Cerebellar cortex (tissue), 1 donor: ENCODE results near the gene SPOCK2.
A peak's percentile ranks its signal among the peaks of the same experiment; 100 is the strongest.

ENCODE experiments used
- DNase-seq: peaks from one replicate; pipeline ENCODE4 v3.0.0-alpha.2; 2015; ENCODE audit warnings: low spot score

SPOCK2 gene

DNA sequence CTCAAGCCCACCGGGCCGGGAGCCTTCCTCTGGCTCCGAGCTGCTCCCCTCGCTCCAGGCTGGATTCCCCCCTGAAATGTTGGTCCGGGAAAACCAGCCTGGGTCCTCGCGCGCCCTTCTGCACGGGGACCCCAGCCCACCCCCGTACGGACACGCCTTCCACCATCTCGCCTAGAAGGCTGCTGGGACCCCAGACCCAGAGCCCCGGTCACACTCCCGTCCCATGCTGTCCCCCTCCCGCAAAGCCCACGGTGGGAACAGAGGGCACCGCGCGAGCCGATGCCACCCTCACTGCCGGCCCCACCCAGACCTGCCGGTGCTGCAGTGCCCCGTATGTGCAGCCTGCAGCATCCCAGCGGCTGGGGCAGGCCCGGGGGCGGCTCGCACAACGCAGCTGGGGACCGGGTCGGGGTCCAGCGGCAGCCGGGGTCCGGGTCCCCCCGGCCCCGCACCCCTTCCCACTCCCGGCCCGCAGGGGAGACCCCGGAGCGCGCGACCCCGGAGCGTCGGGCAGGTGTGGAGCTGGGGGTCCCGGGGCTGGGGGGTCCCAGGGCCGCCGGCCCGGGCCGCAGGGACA is 871 bp downstream of the SPOCK2 start:
- DNase-seq, result peak; percentile 36

DNA sequence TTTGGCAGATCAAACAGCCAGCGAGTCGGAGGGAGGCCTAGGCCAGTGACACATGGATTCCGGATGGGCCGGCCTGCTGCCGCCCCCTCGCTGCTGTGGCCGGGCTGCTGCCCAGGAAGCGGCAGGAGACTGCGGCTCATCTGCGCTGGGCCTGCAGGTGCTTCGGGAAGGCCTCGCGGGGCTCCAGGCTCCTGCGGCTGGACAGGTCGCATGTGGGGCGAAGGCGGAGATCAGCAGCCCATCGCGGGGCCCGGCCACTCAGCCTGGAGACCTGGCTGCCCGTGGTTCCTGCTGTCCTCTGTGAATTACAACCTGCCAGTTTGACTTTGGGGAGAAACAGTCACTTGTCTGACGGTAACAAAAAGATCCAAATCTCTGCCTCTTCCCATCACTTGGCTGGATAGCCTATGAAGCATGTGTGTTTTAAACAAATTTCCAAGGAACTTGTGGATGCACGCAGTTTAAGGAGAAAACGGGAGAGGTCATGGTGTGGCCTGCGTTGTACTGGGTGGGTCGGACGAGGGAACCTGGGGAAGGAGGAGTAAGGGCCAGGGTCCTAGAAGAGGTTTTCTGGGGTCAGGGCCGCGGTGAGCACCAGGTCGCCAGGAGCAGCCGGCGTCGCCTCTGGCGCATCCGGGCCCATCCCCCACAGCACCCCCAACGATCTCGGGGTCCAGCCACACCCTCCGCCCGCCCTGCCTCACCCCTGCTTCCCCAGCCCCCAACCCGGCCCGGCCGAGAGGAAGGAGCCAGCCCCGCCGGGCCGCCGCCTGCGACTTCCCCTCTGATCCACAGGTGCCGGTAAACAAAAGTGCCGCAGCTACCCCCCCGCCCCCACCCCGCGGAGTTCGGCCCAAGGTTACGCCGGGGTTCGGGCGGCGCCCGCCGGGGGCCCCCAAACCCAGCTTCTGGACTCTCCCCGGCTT is 1.6 kb downstream of the SPOCK2 start:
- peak; percentile 70 for DNase-seq

DNA sequence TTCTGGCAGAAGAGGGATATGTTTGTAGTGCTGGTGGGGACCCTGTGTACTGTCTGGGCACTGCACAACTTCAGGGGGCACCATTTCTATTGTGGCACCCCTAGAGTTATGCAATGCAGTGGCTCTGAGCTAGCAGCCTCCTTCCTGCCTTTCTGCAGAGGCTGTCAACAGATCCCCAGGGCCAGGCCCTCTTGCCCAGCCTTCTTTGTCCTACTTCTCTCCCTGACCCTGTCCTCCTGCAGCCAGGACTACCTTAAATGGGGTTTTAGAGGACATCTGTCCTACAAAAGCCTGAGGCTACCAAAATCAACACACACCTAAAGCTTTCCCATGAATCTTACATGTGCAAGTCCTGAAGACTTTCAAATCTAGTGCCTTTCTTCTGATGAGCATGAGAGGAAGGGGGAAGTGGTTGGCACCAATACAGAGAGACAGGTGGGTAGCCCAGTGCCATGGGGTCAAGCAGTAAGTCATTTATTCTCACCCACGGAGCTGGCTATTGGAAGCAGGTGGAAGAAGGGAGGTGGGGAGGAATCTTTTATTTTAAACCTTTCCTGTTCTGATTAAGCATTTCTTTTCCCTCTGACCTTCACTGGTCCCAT is 2.4 kb downstream of the SPOCK2 start:
- DNase-seq, result no peak

DNA sequence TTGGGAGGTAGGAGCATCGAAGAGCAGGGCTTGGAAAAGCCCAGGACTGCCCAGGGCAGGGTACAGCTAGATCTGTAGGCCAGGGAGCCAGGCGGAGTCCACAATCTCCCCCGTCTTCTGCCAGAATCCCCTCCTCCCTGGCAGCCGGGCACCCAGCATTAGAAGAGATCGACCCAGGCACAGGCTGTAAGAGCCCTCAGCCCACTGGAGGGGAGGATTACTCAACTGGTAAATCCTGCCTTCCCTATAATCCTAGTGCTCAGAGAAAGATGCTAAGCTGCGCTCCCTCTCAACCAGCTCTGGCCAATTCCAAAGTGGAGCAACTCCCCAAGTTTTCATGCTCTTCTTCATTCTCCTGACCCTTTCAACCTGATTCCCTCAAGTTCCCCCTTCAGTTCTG is 3.2 kb downstream of the SPOCK2 start:
- DNase-seq, result no peak

DNA sequence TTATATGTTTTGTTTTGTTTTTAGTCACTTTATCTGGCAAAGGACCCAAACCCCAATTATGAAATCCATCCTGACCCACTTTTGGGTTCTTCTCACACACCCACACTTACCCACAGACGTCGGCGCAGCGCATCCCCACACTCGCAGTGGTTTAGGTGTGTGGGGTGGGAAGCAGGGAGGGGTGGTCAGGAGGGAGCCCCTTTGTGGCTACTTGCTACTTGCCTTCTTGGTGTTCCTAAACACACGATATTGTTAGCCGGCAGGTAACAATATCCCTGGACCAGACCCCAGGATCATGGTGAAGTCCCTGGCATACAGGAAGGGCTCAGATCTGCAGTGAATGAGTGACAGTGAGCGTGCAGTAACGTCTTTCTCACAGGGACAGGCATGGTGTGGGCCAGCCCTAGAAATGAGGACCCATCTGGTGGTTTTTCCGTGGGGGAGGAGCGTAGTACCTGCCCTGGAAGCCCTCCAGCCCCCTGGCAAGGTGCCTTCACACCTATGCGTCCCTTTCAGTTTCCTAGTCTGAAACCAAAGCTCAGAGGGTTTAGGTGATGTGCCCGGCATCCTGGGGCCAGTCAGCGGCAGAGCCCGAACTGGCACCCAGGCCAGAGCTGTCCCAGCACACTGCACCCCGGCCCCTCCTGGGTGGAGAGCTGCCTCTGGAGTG is 4.4 kb downstream of the SPOCK2 start:
- DNase-seq, result peak; percentile 25

DNA sequence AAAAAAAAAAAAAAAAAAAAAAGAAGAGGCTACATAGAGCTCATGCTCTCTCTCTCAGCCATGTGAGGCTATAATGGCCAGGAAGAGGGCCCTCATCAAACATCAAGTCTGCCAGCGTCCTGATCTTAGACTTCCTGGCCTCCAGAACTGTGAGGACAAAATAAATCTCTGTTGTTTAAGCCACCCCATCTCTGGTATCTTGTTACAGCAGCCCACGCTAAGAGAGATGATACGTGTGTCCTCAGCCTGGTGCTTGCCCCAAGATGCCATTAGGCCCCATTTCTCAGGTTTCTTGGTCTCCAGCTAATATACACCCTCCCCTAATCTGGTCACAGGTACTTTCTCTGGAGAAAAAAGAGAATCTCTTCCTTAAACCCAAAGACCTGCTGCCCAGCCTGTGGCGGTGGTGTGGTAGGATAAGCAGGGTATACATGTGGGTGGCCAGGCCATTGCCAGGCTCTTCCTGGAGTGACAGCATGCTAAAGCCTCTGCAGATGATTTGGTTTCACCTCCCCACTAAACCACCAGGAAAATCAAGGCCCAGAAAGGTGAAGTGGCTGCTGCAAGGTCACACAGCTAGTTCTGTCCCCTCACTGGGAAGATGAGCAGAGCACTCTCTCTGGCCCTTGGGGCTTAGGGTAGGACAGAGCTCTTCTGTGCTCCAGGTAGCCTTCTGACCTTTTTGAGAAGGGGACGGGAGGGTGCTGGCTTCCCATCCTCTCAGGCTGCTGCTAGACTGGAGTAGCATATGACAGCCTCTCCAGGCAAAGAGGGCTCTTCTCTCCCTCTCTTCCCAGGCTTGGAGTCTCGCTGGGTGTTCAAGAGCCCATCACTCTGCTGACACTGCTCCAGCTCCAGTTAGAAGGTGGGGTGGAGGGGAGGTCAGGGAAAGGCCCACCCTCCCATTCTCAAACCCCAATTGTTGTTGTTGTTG is 5.2 kb downstream of the SPOCK2 start:
- peak; percentile 6 for DNase-seq

DNA sequence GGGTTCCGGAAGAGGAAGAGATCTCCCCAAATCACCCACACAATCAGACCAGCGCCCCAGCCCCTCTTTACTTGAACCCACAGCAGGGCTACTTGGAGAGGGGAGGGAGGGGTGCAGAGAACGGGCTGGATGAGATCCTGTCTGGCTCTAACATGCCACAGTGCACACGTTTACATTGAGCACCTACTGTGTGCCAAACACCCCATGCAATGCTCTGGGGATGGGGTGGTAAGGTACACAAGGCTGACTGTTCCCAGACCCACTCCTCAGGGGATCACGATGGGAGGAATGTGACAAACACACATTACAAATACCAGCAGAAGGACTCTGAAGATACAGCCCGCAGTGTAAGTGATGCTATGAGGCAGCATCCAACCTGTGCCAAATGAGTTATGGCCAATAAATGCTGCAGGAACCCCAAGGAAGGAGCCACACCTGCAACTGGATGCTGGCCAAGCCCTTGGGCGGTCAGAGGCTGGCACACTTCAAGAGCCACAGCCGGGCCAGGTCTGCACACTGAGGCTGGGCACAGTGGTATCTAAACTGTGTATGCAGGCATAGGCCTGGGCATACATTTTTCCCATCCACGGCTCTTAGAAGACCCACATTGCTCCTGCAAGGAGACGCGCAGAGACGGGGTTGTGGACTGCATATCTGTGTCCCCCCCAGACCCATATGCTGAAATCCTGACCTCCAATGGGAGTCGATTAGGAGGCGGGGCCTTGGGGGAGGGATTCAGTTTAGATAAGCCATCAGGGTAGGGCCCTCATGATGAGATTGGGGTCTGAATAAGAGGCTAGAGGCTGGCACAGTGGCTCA is 6.4 kb downstream of the SPOCK2 start:
- DNase-seq, result peak; percentile 46

DNA sequence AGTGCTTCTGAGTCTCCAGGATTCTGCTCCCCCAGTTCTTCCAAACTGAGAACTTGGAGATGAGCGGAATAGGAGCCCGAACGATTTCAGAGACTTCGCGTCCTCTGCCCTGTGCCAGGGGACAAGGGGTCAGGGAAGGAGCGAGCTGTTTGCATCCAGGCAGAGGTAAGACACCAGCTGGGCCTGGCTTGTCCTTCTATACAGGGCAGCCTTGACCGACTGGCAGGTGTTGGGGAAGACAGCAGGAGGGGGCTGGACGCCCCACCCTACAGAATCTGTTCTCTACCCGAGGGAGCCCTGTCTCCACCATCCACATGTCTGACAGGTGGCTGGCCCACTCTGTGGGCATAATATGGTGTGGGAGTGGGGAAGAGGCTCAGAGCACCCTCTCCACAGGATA is 7.1 kb downstream of the SPOCK2 start:
- DNase-seq, result no peak

DNA sequence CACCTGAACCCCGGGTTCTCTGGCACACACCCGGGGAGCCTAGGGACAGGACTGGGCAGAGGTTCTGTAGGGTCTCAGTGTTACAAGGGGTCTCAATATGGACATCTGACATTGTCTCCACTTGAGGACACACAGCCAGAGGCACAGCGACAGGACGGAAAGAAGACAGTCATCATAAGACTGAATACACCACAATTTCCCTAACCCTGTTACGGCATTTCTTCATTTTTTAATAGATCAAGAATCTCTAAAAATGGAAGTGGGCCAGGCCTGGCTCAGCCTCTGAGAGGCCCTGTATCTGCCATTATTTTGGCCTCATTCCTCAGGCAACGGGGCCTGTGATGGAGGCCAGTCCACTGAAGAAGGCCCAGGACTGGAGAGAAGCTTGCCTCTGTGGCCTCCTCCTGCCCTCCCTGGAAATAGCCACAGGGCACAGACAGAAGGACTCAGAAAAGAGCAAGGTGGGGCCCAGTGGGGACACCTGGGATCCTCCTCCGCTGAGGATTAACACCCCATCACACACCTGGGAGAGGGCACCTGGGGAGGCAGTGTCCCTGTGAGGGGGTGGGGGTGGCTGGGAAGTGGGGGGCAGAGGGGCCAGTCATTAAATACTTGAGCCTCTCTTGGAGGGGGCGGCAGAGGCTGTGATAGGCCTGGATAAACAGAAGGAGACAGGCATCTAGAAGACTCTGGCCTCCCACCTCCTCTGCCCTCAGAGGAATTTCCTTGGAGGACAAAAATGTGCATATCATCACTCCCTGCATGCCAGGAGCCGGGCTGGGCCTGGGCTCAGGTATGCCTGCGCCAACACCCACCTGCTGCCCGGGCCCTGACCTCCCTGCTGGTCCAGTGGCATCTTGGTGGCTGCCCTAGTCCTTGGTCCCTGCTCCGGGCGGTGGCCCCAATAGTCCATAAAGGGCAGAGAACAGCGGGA is 8.0 kb downstream of the SPOCK2 start:
- no peak for DNase-seq

DNA sequence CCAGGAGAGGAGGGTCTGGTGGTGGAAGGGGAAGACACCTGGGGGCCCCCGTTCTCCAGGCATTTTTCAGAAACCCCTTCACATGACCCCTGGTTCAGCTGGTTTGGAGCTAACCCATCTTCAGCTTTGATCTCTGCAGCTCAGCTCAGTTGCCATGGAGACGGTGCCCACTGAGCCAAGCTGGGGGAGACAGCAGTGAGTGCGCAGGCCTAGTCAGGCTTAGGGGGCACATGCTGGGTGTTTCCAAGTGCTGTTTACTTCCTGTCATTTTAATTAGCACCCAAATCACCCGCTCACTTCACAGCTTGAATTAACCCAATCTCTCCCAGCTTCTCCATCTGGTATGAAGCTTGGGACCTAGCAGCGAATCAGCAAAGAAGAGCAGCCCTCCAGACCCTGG is 9.0 kb downstream of the SPOCK2 start:
- peak; percentile 77 for DNase-seq

DNA sequence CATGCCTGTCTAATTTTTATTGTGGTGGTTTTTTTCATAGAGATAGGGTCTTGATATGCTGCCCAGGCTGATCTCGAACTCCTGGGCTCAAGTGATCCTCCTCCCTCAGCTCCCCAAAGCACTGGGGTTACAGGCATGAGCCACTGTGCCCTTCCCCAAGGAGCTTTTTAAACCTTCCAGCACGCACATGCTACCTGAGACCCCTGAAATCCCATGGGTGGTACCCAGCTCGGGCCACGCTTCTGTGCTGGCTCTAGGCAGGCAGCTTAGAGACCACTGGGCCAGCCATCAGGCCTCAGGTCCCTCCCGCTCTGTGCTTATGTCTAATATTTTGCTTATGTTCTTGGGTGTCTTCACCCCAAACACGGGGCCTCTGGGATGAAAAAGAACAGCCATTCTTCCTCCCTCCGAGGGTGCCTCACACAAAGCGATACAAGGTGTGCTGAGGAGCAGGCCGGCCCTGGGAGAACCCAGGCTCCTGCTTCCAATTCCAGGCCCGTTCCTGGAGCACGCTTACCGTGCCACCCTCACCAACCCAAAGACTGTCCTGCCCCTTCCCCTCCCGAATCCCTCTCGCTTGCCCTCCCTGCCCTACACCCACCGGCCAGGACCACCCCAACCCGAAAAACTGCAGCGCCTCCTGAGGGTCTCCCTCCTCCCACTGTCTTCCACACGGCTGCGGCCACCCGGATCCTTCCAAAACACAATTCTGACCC is 10.9 kb downstream of the SPOCK2 start:
- no peak for DNase-seq

DNA sequence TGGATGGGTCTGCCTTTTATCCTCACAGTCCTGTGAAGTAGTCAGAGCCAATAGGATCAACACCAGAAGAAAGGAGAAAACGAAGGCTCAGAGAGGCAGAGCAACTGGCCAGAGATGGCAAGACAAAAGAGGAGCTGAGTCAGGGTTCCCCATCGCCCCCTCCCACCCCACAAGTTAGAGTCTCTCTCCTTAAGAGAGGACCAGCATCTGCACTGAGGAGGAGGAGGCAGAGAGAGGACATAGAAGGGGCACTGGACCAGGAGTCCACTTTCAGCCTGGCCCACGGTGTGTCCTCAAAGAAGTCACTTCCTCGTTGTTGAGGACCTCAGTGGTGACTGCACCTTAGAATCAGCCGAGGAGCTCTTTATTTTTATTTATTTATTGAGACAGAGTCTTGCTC is 11.6 kb downstream of the SPOCK2 start:
- no peak for DNase-seq

DNA sequence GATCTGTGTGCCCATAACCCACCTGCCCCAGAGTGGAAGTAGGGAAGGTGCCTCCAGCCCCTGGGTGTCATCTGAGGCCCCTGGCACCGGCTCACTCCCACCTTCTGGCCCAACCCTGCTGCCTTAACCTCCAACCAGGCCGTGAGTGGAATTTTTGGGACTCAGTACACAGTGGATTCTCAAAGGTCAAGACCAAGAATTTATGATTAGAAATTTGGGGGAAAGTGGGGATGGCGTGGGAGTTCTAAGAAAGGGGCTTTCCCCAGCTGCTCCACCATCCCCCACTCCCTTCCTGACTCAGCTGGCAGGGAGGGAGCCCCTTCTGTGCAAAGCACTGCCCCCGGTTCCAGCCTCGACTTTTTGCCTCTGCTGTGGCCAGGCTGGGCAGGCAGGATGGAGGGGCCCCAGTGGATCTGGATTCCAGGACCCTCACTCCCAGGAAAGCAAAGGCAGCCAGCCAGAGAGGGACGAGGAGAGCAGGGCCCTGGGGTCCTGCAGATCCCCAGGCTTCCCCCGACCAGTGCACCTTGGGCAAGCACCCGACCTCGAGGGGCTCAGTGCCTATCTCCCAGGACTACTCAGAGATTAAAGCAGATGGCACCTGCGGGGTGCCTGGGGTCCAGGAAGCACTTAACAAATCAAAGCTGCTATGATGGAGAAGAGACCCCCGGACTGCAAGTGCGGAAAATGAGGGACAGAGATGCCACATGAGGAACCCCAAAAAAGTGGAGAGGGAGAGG is 12.8 kb downstream of the SPOCK2 start:
- DNase-seq, result no peak

DNA sequence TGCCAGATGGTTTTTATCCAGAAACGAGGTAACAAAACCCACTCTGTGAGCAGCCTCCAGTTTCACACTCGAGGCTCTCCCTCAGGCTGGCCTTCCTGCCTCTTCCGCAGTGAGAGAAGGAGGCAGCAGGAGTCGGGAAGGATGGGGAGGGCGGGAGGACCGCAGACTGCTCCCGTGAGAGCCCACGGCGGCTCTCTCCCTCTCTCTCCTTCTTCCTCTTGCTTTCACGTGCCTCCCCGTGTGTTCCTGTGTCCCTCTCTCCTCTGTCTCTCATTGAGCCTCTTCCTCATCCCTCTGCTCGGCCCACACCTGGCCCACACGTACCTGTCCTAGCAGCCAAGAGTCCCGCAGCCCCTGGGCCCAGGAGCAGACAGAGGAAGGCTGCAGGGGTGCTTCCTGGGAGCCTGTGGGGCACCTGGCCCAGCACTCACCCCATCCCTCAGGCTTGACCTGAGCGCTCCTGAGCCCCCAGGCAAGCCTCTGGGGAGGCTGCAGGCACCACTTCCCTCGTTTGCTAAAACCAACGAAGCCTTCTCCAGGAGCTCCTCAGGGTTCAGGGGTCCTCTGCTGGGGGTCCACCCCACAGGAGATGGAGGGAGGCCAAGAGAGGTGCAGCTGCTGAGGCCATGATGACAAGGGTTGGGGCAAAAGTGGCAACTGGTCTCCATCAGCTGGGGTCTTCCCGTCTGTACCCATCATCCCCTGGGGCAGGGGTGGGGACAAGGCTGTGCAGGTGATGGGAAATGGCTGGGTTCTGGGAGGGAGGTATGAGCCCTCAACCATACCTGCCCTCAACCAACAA is 13.6 kb downstream of the SPOCK2 start:
- DNase-seq, result peak; percentile 46

DNA sequence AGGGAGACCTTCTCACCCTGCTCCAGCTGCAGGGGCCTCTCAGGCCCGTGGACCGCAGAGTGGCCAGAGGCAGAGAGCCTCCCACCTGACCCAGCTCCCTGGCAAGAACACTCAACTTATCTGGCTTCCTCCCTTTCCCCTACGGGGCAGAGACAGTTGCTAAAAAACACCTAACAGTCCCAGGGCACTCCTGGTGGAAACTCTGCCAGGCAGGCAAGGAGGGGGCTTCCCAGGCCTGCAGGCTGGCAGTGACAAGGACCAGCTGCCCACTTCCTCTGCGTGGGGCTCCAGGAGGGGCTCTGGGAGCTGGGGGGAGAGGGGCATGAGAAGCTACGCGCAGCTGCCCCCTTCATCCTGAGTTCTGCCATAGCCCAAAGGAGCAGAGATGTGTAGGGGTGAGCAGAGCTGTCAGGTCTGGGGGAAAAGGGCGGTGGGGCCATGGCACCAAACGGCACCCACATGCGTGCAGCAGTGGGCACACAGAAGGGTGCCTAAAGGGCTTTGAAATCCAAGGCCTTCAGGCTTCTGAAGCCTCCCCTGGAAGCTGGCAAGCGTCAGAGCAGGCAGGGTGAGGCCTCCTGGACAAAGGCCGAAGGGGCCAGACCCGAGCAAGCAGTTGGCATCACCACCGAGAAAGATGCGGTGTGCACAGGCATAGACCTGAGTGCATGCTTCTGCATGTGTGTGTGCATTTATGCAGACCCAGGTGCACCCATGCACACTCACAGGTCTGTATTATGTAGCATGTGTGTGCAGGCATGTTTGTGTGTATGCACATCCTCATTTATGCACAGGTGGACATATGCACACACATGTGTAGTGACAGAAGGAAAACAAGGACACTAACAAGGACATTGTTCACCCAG is 14.4 kb downstream of the SPOCK2 start:
- peak; percentile 54 for DNase-seq

DNA sequence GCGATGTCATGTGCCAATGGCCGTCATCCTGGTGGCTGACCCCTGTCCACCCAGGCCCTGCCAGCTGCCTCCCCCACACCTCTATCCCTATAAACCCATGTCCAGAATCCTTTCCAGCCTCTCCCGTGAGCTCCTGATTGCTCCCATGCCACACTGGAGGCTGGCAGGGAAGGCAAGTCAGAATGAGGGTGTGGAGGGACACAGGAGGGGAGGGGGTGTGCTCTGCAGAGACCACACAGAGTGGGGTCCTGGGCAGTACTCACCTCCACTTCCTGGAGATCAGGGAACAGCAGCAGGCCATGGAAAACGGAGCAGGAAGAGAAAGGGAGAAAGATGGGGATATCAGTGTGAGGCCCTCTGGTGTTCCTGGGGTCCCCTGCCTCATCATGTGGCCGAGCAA is 15.7 kb downstream of the SPOCK2 start:
- DNase-seq, result no peak
